Esophagus muscularis mucosa (tissue), 4 donors: ENCODE data around the gene GRK3. TPM values are rescaled to one million over a fixed set of nuclear protein-coding genes. Genes with fewer than 3 reads are reported as not detected.

Experiments used
- DNase-seq: peaks from one replicate; pipeline ENCODE4 v3.0.0-alpha.2; 2017; ENCODE audit errors: extremely low spot score
- H3K27ac ChIP-seq, 4 donors: fragments of 200-600 bp; sonication (generic); replicated peaks in 1 of 4; 1 replicate in 3 of 4; 2 replicates in 1 of 4; pipeline ENCODE4 v1.5.1; 2016 to 2019; ENCODE audit warnings: mild to moderate bottlenecking in 1 of 4
- H3K27me3 ChIP-seq, 4 donors: fragments of 200-600 bp; sonication (generic); one replicate each; pipeline versions ENCODE4 v1.5.1 to v1.6.0; 2016 to 2019
- H3K36me3 ChIP-seq, 4 donors: fragments of 200-600 bp; sonication (generic); one replicate each; pipeline ENCODE4 v1.5.1; 2016 to 2019
- H3K4me1 ChIP-seq, 4 donors: fragments of 200-600 bp; sonication (generic); one replicate each; pipeline ENCODE4 v1.5.1; 2016 to 2019
- H3K4me3 ChIP-seq, 4 donors: fragments of 200-600 bp; sonication (generic); 1 replicate in 2 of 4; 2 replicates in 2 of 4; pipeline ENCODE4 v1.5.1; 2016 to 2019; ENCODE audit warnings: mild to moderate bottlenecking in 4 of 4, moderate library complexity in 1 of 4
- H3K9me3 ChIP-seq, 4 donors: fragments of 200-600 bp; sonication (generic); 1 replicate in 3 of 4; 2 replicates in 1 of 4; pipeline ENCODE4 v1.5.1; 2016 to 2019
- CTCF ChIP-seq, 3 experiments: fragments of 200-600 bp in 2 of 3; fragments of 450-650 bp in 1 of 3; sonication (generic) in 2 of 3; IDR thresholded peaks; one replicate each; pipeline ENCODE4 v1.5.1; 2017 to 2019; ENCODE audit warnings: antibody characterized with exemption in 3 of 3, mild to moderate bottlenecking in 2 of 3, moderate library complexity in 1 of 3
- EP300 ChIP-seq: sonication (generic); formaldehyde crosslinking; IDR thresholded peaks from one replicate; pipeline ENCODE4 v1.6.1; 2017; ENCODE audit warnings: antibody characterized with exemption
- POLR2A ChIP-seq: fragments of 450-650 bp; IDR thresholded peaks from one replicate; pipeline ENCODE4 v1.6.1; 2017; ENCODE audit warnings: antibody characterized with exemption, moderate library complexity, mild to moderate bottlenecking, low read depth
- POLR2AphosphoS5 ChIP-seq, 2 donors: sonication (generic); formaldehyde crosslinking; IDR thresholded peaks; one replicate each; pipeline ENCODE4 v1.6.1; 2017; ENCODE audit warnings: antibody characterized with exemption in 2 of 2
- WGBS: methylation state at CpG from one replicate; pipeline ENCODE4 v1.1.5; 2018; 5-methylcytosine and 5-hydroxymethylcytosine counted together
- intact Hi-C: fragments of 100-400 bp; cut with DNase I; formaldehyde crosslinking; loops from one replicate; pipeline ENCODE4 v1.15.1; 2023
- total RNA-seq, 4 donors: library from RNA; depleted of rRNA; stranded (reverse); fragments of >200 nt; gene quantifications; one replicate each; pipeline versions ENCODE4 v1.1.0 to v1.2.1, GENCODE V29; 2016

GRK3 gene
- total RNA-seq, 4 donors from 2014 or later = 2.5 to 5.8 (median 4.6) TPM

- H3K36me3 ChIP-seq = no peaks in the 10 kb centered on the region
- TF ChIP-seq EP300 (no peak), POLR2AphosphoS5 (IDR thresholded peaks at IDR 0.05) (no peak)
- H3K4me1 ChIP-seq = peaks cover 0 to 10% (median 4%) of the 10 kb centered on the region in 4 donors
- 77% methylated on average over 5 of the region's 5 CpGs for WGBS
- H3K27ac ChIP-seq = no peak overlapping the region
- no peaks in the 10 kb centered on the region for H3K27me3 ChIP-seq
- DNase-seq = no peak
- no peak overlapping the region for H3K4me3 ChIP-seq
- no peaks in the 10 kb centered on the region for H3K9me3 ChIP-seq
- intact Hi-C loops = no loop called here
Observed at GRCh38 chr22:25672289-25673084, 108.0 kb downstream of the GRK3 start.

- intact Hi-C loops = no loop called here
- WGBS = 95% methylated on average over 5 of the region's 5 CpGs
- H3K4me3 ChIP-seq = no peak overlapping the region
- H3K27me3 ChIP-seq = no peaks in the 10 kb centered on the region
- H3K27ac ChIP-seq = no peak overlapping the region
- no peak for DNase-seq
- TF ChIP-seq POLR2A = no peak
- no peak for TF ChIP-seq POLR2AphosphoS5 (IDR thresholded peaks at IDR 0.05)
- no peak for TF ChIP-seq CTCF (IDR thresholded peaks at IDR 0.05)
- TF ChIP-seq EP300 = no peak
- no peaks in the 10 kb centered on the region for H3K9me3 ChIP-seq
- H3K4me1 ChIP-seq = peaks cover 0 to 2% (median 0%) of the 10 kb centered on the region in 4 donors
- H3K36me3 ChIP-seq = no peaks in the 10 kb centered on the region
Observed at GRCh38 chr22:25673713-25674112, 109.2 kb downstream of the GRK3 start.

- Histone ChIP-seq H3K36me3 (no peaks in the 10 kb centered on the region), H3K4me3 (no peak overlapping the region), H3K27ac (no peak overlapping the region), H3K9me3 (no peaks in the 10 kb centered on the region), H3K27me3 (no peaks in the 10 kb centered on the region), H3K4me1 (no peaks in the 10 kb centered on the region)
- intact Hi-C loops = no loop called here
- TF ChIP-seq CTCF (IDR thresholded peaks at IDR 0.05) = no peak
- TF ChIP-seq POLR2A = no peak
- TF ChIP-seq EP300 = no peak
- TF ChIP-seq POLR2AphosphoS5 (IDR thresholded peaks at IDR 0.05) = no peak
- WGBS = 76% methylated on average over 4 of the region's 4 CpGs
- no peak for DNase-seq
Observed at GRCh38 chr22:25677631-25678030, 113.2 kb downstream of the GRK3 start.

- H3K27me3 ChIP-seq = no peaks in the 10 kb centered on the region
- no peaks in the 10 kb centered on the region for H3K4me1 ChIP-seq
- no peak overlapping the region for H3K27ac ChIP-seq
- H3K9me3 ChIP-seq = no peaks in the 10 kb centered on the region
- WGBS = 74% methylated on average over 2 of the region's 2 CpGs
- TF ChIP-seq EP300 = no peak
- no peak for TF ChIP-seq POLR2A
- H3K36me3 ChIP-seq = no peaks in the 10 kb centered on the region
- H3K4me3 ChIP-seq = no peak overlapping the region
- no peak for DNase-seq
- intact Hi-C loops = no loop called here
Observed at GRCh38 chr22:25680051-25680450, 115.6 kb downstream of the GRK3 start.

GRCh38 chr22:25680956-25681355 lies 116.5 kb downstream of the GRK3 start:
- intact Hi-C loops = no loop called here
- TF ChIP-seq POLR2A (no peak), POLR2AphosphoS5 (IDR thresholded peaks at IDR 0.05) (no peak), EP300 (no peak), CTCF (IDR thresholded peaks at IDR 0.05) (no peak)
- H3K9me3 ChIP-seq = no peaks in the 10 kb centered on the region
- H3K4me1 ChIP-seq = no peaks in the 10 kb centered on the region
- H3K27ac ChIP-seq = no peak overlapping the region
- no peaks in the 10 kb centered on the region for H3K36me3 ChIP-seq
- no peak for DNase-seq
- no peaks in the 10 kb centered on the region for H3K27me3 ChIP-seq
- no peak overlapping the region for H3K4me3 ChIP-seq
- WGBS = 83% methylated on average over 6 of the region's 6 CpGs

- Histone ChIP-seq H3K9me3 (no peaks in the 10 kb centered on the region), H3K4me1 (no peaks in the 10 kb centered on the region), H3K4me3 (no peak overlapping the region), H3K27me3 (no peaks in the 10 kb centered on the region), H3K36me3 (no peaks in the 10 kb centered on the region), H3K27ac (no peak overlapping the region)
- DNase-seq = no peak
- TF ChIP-seq EP300 = no peak
- TF ChIP-seq POLR2A = no peak
- TF ChIP-seq CTCF (IDR thresholded peaks at IDR 0.05) = no peak
- no peak for TF ChIP-seq POLR2AphosphoS5 (IDR thresholded peaks at IDR 0.05)
- WGBS = 83% methylated on average over 3 of the region's 3 CpGs
- intact Hi-C loops = no loop called here
Observed at GRCh38 chr22:25682109-25682508, 117.6 kb downstream of the GRK3 start.
